ENCODE results near the gene LRRN2. TPM values are rescaled to one million over a fixed set of nuclear protein-coding genes. Genes with fewer than 3 reads are reported as not detected.

The LRRN2 gene
- total and polyA plus RNA-seq, 4 donors: 0.97 to 4.4 (median 1.2) TPM

DNA sequence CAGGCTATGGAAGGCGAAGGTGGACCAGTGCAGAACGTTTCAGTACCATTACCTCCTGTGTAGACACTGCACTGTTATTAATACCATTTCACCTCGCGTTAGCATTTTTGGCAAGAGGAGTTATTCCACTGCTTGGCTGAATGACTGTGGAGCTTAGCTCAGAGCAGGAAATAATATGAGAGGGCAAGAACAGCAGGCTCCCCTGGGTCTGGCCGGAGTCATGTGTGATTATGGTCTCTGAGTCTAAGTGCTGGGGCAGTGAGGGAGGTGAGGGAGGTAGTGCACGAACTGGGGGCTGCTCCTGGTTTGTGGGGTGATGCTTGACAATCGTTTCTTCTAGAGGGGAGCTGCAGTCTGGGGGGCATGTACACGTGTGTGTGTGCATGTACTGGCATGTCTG, 86.4 kb downstream of the LRRN2 start:
- DNase-seq: no peak
- Histone ChIP-seq H3K27ac (ENCODE audit: low read depth in 1 of 2, low read length in 1 of 2) (no peak overlapping the region), H3K36me3 (ENCODE audit: control insufficient read depth in 4 of 4, insufficient read depth in 4 of 4, low read length in 4 of 4) (no peaks in the 10 kb centered on the region), H3K9me3 (ENCODE audit: control insufficient read depth in 4 of 4, insufficient read depth in 3 of 4, low read length in 3 of 4) (no peaks in the 10 kb centered on the region), H3K9ac (ENCODE audit: insufficient read depth in 1 of 2, low read length in 2 of 2) (no peak overlapping the region), H3K27me3 (ENCODE audit: control insufficient read depth in 3 of 3, insufficient read depth in 3 of 3, low read length in 2 of 3) (peaks cover 0 to 5% (median 0%) of the 10 kb centered on the region in 3 donors), H3K4me3 (no peak overlapping the region), H3K4me1 (ENCODE audit: control insufficient read depth in 5 of 5, insufficient read depth in 5 of 5, low read length in 5 of 5) (no peaks in the 10 kb centered on the region)
- WGBS, 2 donors: 79 to 84% methylated on average over 8 of the region's 8 CpGs
- TF ChIP-seq, protein P1, sequence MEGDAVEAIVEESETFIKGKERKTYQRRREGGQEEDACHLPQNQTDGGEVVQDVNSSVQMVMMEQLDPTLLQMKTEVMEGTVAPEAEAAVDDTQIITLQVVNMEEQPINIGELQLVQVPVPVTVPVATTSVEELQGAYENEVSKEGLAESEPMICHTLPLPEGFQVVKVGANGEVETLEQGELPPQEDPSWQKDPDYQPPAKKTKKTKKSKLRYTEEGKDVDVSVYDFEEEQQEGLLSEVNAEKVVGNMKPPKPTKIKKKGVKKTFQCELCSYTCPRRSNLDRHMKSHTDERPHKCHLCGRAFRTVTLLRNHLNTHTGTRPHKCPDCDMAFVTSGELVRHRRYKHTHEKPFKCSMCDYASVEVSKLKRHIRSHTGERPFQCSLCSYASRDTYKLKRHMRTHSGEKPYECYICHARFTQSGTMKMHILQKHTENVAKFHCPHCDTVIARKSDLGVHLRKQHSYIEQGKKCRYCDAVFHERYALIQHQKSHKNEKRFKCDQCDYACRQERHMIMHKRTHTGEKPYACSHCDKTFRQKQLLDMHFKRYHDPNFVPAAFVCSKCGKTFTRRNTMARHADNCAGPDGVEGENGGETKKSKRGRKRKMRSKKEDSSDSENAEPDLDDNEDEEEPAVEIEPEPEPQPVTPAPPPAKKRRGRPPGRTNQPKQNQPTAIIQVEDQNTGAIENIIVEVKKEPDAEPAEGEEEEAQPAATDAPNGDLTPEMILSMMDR (IDR thresholded peaks at IDR 0.05; ENCODE audit: control extremely low read depth, extremely low read depth): no peak
- ATAC-seq (ENCODE audit: insufficient read depth, low FRiP score): no peak

DNA sequence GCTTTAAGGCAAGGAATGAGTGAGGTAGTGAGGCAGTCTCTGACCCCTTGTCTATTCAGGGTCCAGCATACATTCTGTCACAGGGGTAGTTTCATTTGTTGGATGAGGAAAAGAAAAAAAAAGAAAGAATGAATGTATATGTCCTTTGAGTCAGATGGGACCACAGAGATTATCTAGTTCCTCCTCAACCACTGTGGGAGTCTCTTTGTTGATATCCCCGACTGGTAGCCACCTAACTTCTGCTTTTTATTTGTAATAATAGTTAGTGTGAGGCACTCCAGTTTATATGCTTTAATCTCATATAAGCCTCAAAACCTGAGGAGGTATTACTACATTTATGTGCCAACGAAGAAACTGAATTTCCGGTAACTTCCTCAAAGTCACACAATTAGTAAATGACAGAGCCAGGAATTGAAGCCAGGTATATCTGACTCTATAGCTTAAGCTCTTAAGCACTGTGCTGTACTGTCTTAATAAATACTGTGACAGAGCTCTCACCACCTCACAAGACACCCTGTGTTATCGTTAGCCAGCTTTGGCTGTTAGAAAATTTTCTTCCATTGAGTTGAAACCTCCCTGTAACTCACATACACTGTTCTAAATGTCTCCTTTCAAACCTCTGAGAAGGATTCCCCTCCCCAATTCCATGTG, 87.1 kb downstream of the LRRN2 start:
- 45 to 73% methylated on average over 4 of the region's 4 CpGs for WGBS, 2 donors
- no peak overlapping the region for H3K9ac ChIP-seq (ENCODE audit: insufficient read depth in 1 of 2, low read length in 2 of 2)

DNA sequence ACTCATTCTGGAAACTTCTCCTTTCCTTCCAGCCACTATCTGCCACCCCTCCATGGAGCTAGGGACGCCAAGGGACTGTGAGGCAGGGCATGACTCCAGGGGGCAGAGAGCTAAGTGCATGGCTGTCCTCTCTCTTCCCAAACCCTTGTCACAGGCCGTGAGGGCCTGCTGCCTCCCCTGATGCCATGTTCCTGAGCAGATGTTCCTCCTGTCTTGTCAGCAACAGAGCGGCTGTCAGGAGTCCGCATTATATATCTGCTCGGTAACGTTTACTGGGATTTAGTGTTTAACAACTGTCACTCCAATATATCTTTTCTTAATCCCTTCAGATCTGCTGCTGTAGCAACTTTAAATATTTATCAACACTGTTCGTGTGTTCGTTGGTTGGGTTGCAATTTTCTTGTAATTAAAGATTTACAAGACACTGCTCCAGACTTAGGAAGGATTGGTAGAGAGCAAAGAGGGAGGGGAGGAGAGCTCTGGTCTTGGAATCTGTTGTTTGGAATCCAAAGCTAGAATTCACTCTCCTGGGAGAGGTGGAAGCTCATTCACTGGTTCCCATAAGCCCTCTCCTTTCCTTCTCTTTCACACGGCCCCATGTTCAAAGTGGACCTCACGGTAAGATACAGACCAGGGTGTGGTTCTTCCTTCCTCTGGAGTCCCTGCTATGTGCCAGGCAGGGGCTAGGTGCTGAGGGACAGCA, 93.1 kb downstream of the LRRN2 start:
- no peak for ATAC-seq (ENCODE audit: insufficient read depth, low FRiP score)
- WGBS, 2 donors: 70 to 71% methylated on average over 10 of the region's 10 CpGs
- Histone ChIP-seq H3K4me3 (no peak overlapping the region), H3K27ac (ENCODE audit: low read depth in 1 of 2, low read length in 1 of 2) (no peak overlapping the region), H3K36me3 (ENCODE audit: control insufficient read depth in 4 of 4, insufficient read depth in 4 of 4, low read length in 4 of 4) (no peaks in the 10 kb centered on the region), H3K9me3 (ENCODE audit: control insufficient read depth in 4 of 4, insufficient read depth in 3 of 4, low read length in 3 of 4) (no peaks in the 10 kb centered on the region), H3K9ac (ENCODE audit: insufficient read depth in 1 of 2, low read length in 2 of 2) (no peak overlapping the region), H3K4me1 (ENCODE audit: control insufficient read depth in 5 of 5, insufficient read depth in 5 of 5, low read length in 5 of 5) (no peaks in the 10 kb centered on the region), H3K27me3 (ENCODE audit: control insufficient read depth in 3 of 3, insufficient read depth in 3 of 3, low read length in 2 of 3) (no peaks in the 10 kb centered on the region)
- TF ChIP-seq, protein P1 (IDR thresholded peaks at IDR 0.05; ENCODE audit: control extremely low read depth, extremely low read depth): no peak
- no peak for DNase-seq

More for the DNA sequence above, 87.1 kb downstream of the LRRN2 start:
- H3K9me3 ChIP-seq (ENCODE audit: control insufficient read depth in 4 of 4, insufficient read depth in 3 of 4, low read length in 3 of 4): no peaks in the 10 kb centered on the region
- DNase-seq (no peak), ATAC-seq (ENCODE audit: insufficient read depth, low FRiP score) (no peak)
- H3K4me1 ChIP-seq (ENCODE audit: control insufficient read depth in 5 of 5, insufficient read depth in 5 of 5, low read length in 5 of 5): no peaks in the 10 kb centered on the region
- H3K36me3 ChIP-seq (ENCODE audit: control insufficient read depth in 4 of 4, insufficient read depth in 4 of 4, low read length in 4 of 4): no peaks in the 10 kb centered on the region
- H3K27me3 ChIP-seq (ENCODE audit: control insufficient read depth in 3 of 3, insufficient read depth in 3 of 3, low read length in 2 of 3): peaks cover 0 to 5% (median 0%) of the 10 kb centered on the region in 3 donors
- TF ChIP-seq, protein P1 (IDR thresholded peaks at IDR 0.05; ENCODE audit: control extremely low read depth, extremely low read depth): no peak
- no peak overlapping the region for H3K27ac ChIP-seq (ENCODE audit: low read depth in 1 of 2, low read length in 1 of 2)
- H3K4me3 ChIP-seq: no peak overlapping the region
